PC-3 (cell line): ENCODE results near the gene POLD2.

ENCODE experiments used
- EZH2phosphoT487 ChIP-seq: fragments of 300-600 bp; sonication (generic); IDR thresholded peaks from 2 replicates; pipeline ENCODE4 v1.6.1; 2018; ENCODE audit warnings: mild to moderate bottlenecking, antibody characterized with exemption, low read length, borderline replicate concordance
- TF ChIP-seq, protein P1 (sequence below): fragments of 300-600 bp; sonication (generic); conservative IDR thresholded peaks from 2 replicates; pipeline ENCODE4 v1.5.1; 2017; ENCODE audit warnings: antibody characterized with exemption, low read depth, mild to moderate bottlenecking, low read length

GRCh38 chr7:44071726-44072363 is 51.5 kb downstream of the POLD2 start:
- TF ChIP-seq, protein P1, sequence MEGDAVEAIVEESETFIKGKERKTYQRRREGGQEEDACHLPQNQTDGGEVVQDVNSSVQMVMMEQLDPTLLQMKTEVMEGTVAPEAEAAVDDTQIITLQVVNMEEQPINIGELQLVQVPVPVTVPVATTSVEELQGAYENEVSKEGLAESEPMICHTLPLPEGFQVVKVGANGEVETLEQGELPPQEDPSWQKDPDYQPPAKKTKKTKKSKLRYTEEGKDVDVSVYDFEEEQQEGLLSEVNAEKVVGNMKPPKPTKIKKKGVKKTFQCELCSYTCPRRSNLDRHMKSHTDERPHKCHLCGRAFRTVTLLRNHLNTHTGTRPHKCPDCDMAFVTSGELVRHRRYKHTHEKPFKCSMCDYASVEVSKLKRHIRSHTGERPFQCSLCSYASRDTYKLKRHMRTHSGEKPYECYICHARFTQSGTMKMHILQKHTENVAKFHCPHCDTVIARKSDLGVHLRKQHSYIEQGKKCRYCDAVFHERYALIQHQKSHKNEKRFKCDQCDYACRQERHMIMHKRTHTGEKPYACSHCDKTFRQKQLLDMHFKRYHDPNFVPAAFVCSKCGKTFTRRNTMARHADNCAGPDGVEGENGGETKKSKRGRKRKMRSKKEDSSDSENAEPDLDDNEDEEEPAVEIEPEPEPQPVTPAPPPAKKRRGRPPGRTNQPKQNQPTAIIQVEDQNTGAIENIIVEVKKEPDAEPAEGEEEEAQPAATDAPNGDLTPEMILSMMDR, result no peak
- no peak for TF ChIP-seq EZH2phosphoT487
